MM.1S (cell line): ENCODE results near the gene COL8A2.
A peak's percentile ranks its signal among the peaks of the same experiment; 100 is the strongest.

ENCODE experiments used
- DNase-seq: peaks from one replicate; pipeline ENCODE4 v3.0.0-alpha.2; 2015
- H2AFZ ChIP-seq: fragments of 300-600 bp; sonication (generic); 2 replicates; pipeline ENCODE4 v1.6.0; 2016; ENCODE audit warnings: antibody characterized with exemption, low read length
- H3F3A ChIP-seq: fragments of 300-600 bp; sonication (generic); 2 replicates; pipeline ENCODE4 v1.6.1; 2016; ENCODE audit warnings: mild to moderate bottlenecking, antibody characterized with exemption, low read length, moderate library complexity, mixed read lengths; ENCODE audit not compliant: insufficient read depth
- H3K27ac ChIP-seq: fragments of 300-600 bp; sonication (generic); 2 replicates; pipeline ENCODE4 v1.5.1; 2016; ENCODE audit warnings: mild to moderate bottlenecking, low read length
- H3K27me3 ChIP-seq: fragments of 300-600 bp; sonication (generic); replicated peaks from 2 replicates; pipeline ENCODE4 v1.6.0; 2016; ENCODE audit warnings: low read length; ENCODE audit not compliant: insufficient read depth
- H3K36me3 ChIP-seq: fragments of 300-600 bp; sonication (generic); replicated peaks from 2 replicates; pipeline ENCODE4 v1.6.1; 2016; ENCODE audit warnings: mild to moderate bottlenecking, low read length, mixed read lengths; ENCODE audit not compliant: insufficient read depth
- H3K4me1 ChIP-seq: fragments of 300-600 bp; sonication (generic); 2 replicates; pipeline ENCODE4 v1.6.1; 2016; ENCODE audit warnings: low read length, mixed read lengths
- H3K4me2 ChIP-seq: fragments of 300-600 bp; sonication (generic); 2 replicates; pipeline ENCODE4 v1.6.0; 2016; ENCODE audit warnings: low read depth, low read length
- H3K4me3 ChIP-seq: fragments of 300-600 bp; sonication (generic); 2 replicates; pipeline ENCODE4 v1.5.1; 2016; ENCODE audit warnings: low read length, mixed read lengths
- H3K79me2 ChIP-seq: fragments of 300-600 bp; sonication (generic); 2 replicates; pipeline ENCODE4 v1.6.1; 2016; ENCODE audit warnings: mixed run types, low read length, mixed read lengths
- H3K9ac ChIP-seq: fragments of 300-600 bp; sonication (generic); 2 replicates; pipeline ENCODE4 v1.6.1; 2016; ENCODE audit warnings: low read length, mixed read lengths
- H3K9me2 ChIP-seq: fragments of 300-600 bp; sonication (generic); replicated peaks from 2 replicates; pipeline ENCODE4 v1.6.1; 2016; ENCODE audit warnings: mild to moderate bottlenecking, low read length, mixed read lengths; ENCODE audit not compliant: insufficient read depth
- H3K9me3 ChIP-seq: fragments of 300-600 bp; sonication (generic); replicated peaks from 2 replicates; pipeline ENCODE4 v1.6.1; 2016; ENCODE audit warnings: mild to moderate bottlenecking, low read length, mixed read lengths; ENCODE audit not compliant: insufficient read depth
- H4K20me1 ChIP-seq: fragments of 300-600 bp; sonication (generic); 2 replicates; pipeline ENCODE4 v1.6.1; 2016; ENCODE audit warnings: mild to moderate bottlenecking, low read length, moderate library complexity, mixed read lengths; ENCODE audit not compliant: insufficient read depth
- CTCF ChIP-seq: fragments of 300-600 bp; sonication (generic); IDR thresholded peaks from 2 replicates; pipeline ENCODE4 v1.5.1; 2016; ENCODE audit warnings: antibody characterized with exemption, low read length, mixed read lengths
- EZH2 ChIP-seq: fragments of 300-600 bp; sonication (generic); optimal IDR thresholded peaks from 2 replicates; pipeline ENCODE3; 2017; ENCODE audit warnings: low read depth, mild to moderate bottlenecking, antibody characterized with exemption, low read length, mixed read lengths
- EZH2phosphoT487 ChIP-seq: fragments of 300-600 bp; sonication (generic); IDR thresholded peaks from 2 replicates; pipeline ENCODE4 v1.6.1; 2018; ENCODE audit warnings: antibody characterized with exemption, low read length

COL8A2 gene

GRCh38 chr1:36091698-36092097 is 33.3 kb downstream of the COL8A2 start:
- Histone ChIP-seq H3K9ac (no peak overlapping the region), H3K9me3 (no peaks in the 10 kb centered on the region), H3K4me3 (no peak overlapping the region), H3K9me2 (no peaks in the 10 kb centered on the region), H3K27me3 (no peaks in the 10 kb centered on the region), H3K4me2 (no peak overlapping the region), H4K20me1 (no peaks in the 10 kb centered on the region), H3K27ac (no peak overlapping the region), H3K36me3 (no peaks in the 10 kb centered on the region), H3F3A (no peaks in the 10 kb centered on the region; the same call in 1 of the 2 replicates), H3K4me1 (0 out of 2 replicates have a peak, but pooled peaks cover 5% of the 10 kb centered on the region), H2AFZ (no peak overlapping the region), H3K79me2 (peaks cover 32% of the 10 kb centered on the region)
- no peak for DNase-seq
- TF ChIP-seq EZH2phosphoT487 (no peak), CTCF (no peak), EZH2 (no peak)

- Histone ChIP-seq H3K9ac (no peak overlapping the region), H3K9me2 (no peaks in the 10 kb centered on the region), H3K4me2 (no peak overlapping the region), H3K4me1 (0 out of 2 replicates have a peak, but pooled peaks cover 5% of the 10 kb centered on the region), H3K36me3 (no peaks in the 10 kb centered on the region), H3K4me3 (no peak overlapping the region), H3K27me3 (no peaks in the 10 kb centered on the region), H2AFZ (no peak overlapping the region), H3F3A (no peaks in the 10 kb centered on the region; the same call in 1 of the 2 replicates), H3K27ac (no peak overlapping the region), H3K9me3 (no peaks in the 10 kb centered on the region), H4K20me1 (no peaks in the 10 kb centered on the region), H3K79me2 (peaks cover 32% of the 10 kb centered on the region)
- DNase-seq = no peak
- TF ChIP-seq CTCF = no peak
Measured at GRCh38 chr1:36091141-36091540, 33.9 kb downstream of the COL8A2 start.

GRCh38 chr1:36089393-36090121 is 35.5 kb downstream of the COL8A2 start:
- H3K9me3 ChIP-seq = no peaks in the 10 kb centered on the region
- no peaks in the 10 kb centered on the region for H3F3A ChIP-seq
- peak overlapping the region; percentile 100 for H3K4me3 ChIP-seq
- H3K27ac ChIP-seq = peak overlapping the region; percentile 48; the same call in 1 of the 2 replicates
- peak overlapping the region; percentile 100 for H2AFZ ChIP-seq
- H3K4me2 ChIP-seq = peak overlapping the region; percentile 100
- TF ChIP-seq EZH2phosphoT487 = no peak
- no peak for TF ChIP-seq EZH2
- TF ChIP-seq CTCF = no peak
- no peaks in the 10 kb centered on the region for H3K27me3 ChIP-seq
- H3K9me2 ChIP-seq = no peaks in the 10 kb centered on the region
- no peaks in the 10 kb centered on the region for H3K36me3 ChIP-seq
- H3K4me1 ChIP-seq = 0 out of 2 replicates have a peak, but pooled peaks cover 5% of the 10 kb centered on the region
- no peaks in the 10 kb centered on the region for H4K20me1 ChIP-seq
- peak overlapping the region; percentile 94 for H3K9ac ChIP-seq
- peaks cover 32% of the 10 kb centered on the region for H3K79me2 ChIP-seq
- DNase-seq = peak; percentile 50
